Ascending aorta (tissue), 2 donors: Measurements from ENCODE around the gene CCDC136. TPM values are rescaled to one million over a fixed set of nuclear protein-coding genes. Genes with fewer than 3 reads are reported as not detected.

Experiments used
- DNase-seq, 2 donors: peaks; one replicate each; pipeline ENCODE4 v3.0.0-alpha.2; 2019; ENCODE audit warnings: low spot score in 2 of 2
- H3K27ac ChIP-seq, 2 donors: fragments of 200-600 bp; sonication (generic); one replicate each; pipeline ENCODE4 v1.5.1; 2016 to 2017; ENCODE audit warnings: mild to moderate bottlenecking in 1 of 2
- H3K27me3 ChIP-seq: fragments of 200-600 bp; sonication (generic); one replicate; pipeline ENCODE4 v1.5.1; 2017
- H3K36me3 ChIP-seq, 2 donors: fragments of 200-600 bp; sonication (generic); one replicate each; pipeline ENCODE4 v1.5.1; 2016
- H3K4me1 ChIP-seq, 2 donors: fragments of 200-600 bp; sonication (generic); one replicate each; pipeline ENCODE4 v1.5.1; 2016 to 2017; ENCODE audit warnings: mild to moderate bottlenecking in 1 of 2
- H3K4me3 ChIP-seq, 2 donors: fragments of 200-600 bp; sonication (generic); one replicate each; pipeline ENCODE4 v1.5.1; 2016 to 2017; ENCODE audit warnings: mild to moderate bottlenecking in 1 of 2
- H3K9me3 ChIP-seq, 2 donors: fragments of 200-600 bp; sonication (generic); one replicate each; pipeline ENCODE4 v1.5.1; 2016
- CTCF ChIP-seq, 3 experiments: fragments of 200-600 bp in 2 of 3; fragments of 450-650 bp in 1 of 3; sonication (generic) in 2 of 3; IDR thresholded peaks; one replicate each; pipeline ENCODE4 v1.5.1; 2016 to 2019; ENCODE audit warnings: antibody characterized with exemption in 3 of 3, mild to moderate bottlenecking in 1 of 3, moderate library complexity in 1 of 3
- intact Hi-C: fragments of 100-400 bp; cut with DNase I; formaldehyde crosslinking; loops from one replicate; pipeline ENCODE4 v1.15.1; 2023
- total RNA-seq: library from RNA; depleted of rRNA; stranded (reverse); fragments of >200 nt; gene quantifications from one replicate; pipeline ENCODE4 v1.1.0, GENCODE V29; 2016

The CCDC136 gene
- total RNA-seq, 1 donor from 2014 or later = 0.64 TPM

GRCh38 chr7:128856001-128856718, 64.4 kb downstream of the CCDC136 start:
- no peak for TF ChIP-seq CTCF (IDR thresholded peaks at IDR 0.05)
- DNase-seq = no peak
- Histone ChIP-seq H3K27me3 (no peaks in the 10 kb centered on the region), H3K4me3 (no peak overlapping the region), H3K27ac (peak overlapping the region in 1 of 2 donors; percentile 11), H3K4me1 (peaks cover 8 to 21% of the 10 kb centered on the region in 2 donors), H3K36me3 (peaks cover 60% of the 10 kb centered on the region in 2 donors), H3K9me3 (no peaks in the 10 kb centered on the region)
- intact Hi-C loops = no loop called here

- TF ChIP-seq CTCF (IDR thresholded peaks at IDR 0.05) = no peak
- H3K36me3 ChIP-seq = peaks cover 35 to 36% of the 10 kb centered on the region in 2 donors
- peaks cover 9 to 30% of the 10 kb centered on the region in 2 donors for H3K4me1 ChIP-seq
- DNase-seq = no peak
- no peaks in the 10 kb centered on the region for H3K9me3 ChIP-seq
- H3K27me3 ChIP-seq = no peaks in the 10 kb centered on the region
- intact Hi-C loops = no loop called here
- H3K27ac ChIP-seq = peak overlapping the region; percentile 74 to 82
- H3K4me3 ChIP-seq = no peak overlapping the region
Observed at GRCh38 chr7:128858380-128859231, 66.8 kb downstream of the CCDC136 start.

- H3K4me1 ChIP-seq = peaks cover 12 to 38% of the 10 kb centered on the region in 2 donors
- no peaks in the 10 kb centered on the region for H3K9me3 ChIP-seq
- intact Hi-C loops = loop anchor here (5.0 kb wide), 1 partner anchor 67 kb away; the partner anchor contains the start of gene CCDC136
- no peak for DNase-seq
- peaks cover 26 to 27% of the 10 kb centered on the region in 2 donors for H3K36me3 ChIP-seq
- TF ChIP-seq CTCF (IDR thresholded peaks at IDR 0.05) = no peak
- H3K27ac ChIP-seq = peak overlapping the region; percentile 74 to 82
- H3K4me3 ChIP-seq = no peak overlapping the region
- no peaks in the 10 kb centered on the region for H3K27me3 ChIP-seq
Observed at GRCh38 chr7:128859232-128860157, 67.7 kb downstream of the CCDC136 start.

GRCh38 chr7:128860158-128861073, 68.6 kb downstream of the CCDC136 start:
- DNase-seq = no peak
- Histone ChIP-seq H3K27me3 (no peaks in the 10 kb centered on the region), H3K27ac (peak overlapping the region; percentile 74 to 82), H3K36me3 (peaks cover 21 to 25% of the 10 kb centered on the region in 2 donors), H3K4me1 (peaks cover 12 to 38% of the 10 kb centered on the region in 2 donors), H3K4me3 (no peak overlapping the region), H3K9me3 (no peaks in the 10 kb centered on the region)
- intact Hi-C loops = loop anchor here (5.0 kb wide), 1 partner anchor 68 kb away; the partner anchor contains the start of gene CCDC136
- no peak for TF ChIP-seq CTCF (IDR thresholded peaks at IDR 0.05)
